ENCODE results near the gene LEKR1.
A peak's percentile ranks its signal among the peaks of the same experiment; 100 is the strongest.

The LEKR1 gene

GRCh38 chr3:157058392-157059071 lies 232.4 kb downstream of the LEKR1 start:
- DNase-seq, result no peak

GRCh38 chr3:157059181-157059580 lies 233.0 kb downstream of the LEKR1 start:
- DNase-seq, result no peak

GRCh38 chr3:157059661-157060060 lies 233.5 kb downstream of the LEKR1 start:
- no peak for DNase-seq

- no peak for DNase-seq
These were observed 235.1 kb downstream of the LEKR1 start for GRCh38 chr3:157061265-157061664.

- DNase-seq, result no peak
These were observed 237.3 kb downstream of the LEKR1 start for GRCh38 chr3:157063469-157063868.

GRCh38 chr3:157063926-157064325 lies 237.8 kb downstream of the LEKR1 start:
- peak in 13 of 56 donors; percentile 9 to 53 (median 40) for DNase-seq

GRCh38 chr3:157064402-157064801 lies 238.2 kb downstream of the LEKR1 start:
- DNase-seq, result peak in 3 of 56 donors; percentile 8 to 58 (median 25)

- DNase-seq, result no peak
These were observed 239.0 kb downstream of the LEKR1 start for GRCh38 chr3:157065201-157065600.

- DNase-seq, result peak in 23 of 56 donors; percentile 8 to 76 (median 43)
These were observed 240.4 kb downstream of the LEKR1 start for GRCh38 chr3:157066335-157067098.

- no peak for DNase-seq
These were observed 241.0 kb downstream of the LEKR1 start for GRCh38 chr3:157067114-157067513.

GRCh38 chr3:157069406-157069805 lies 243.3 kb downstream of the LEKR1 start:
- no peak for DNase-seq

GRCh38 chr3:157069846-157070677 lies 243.9 kb downstream of the LEKR1 start:
- DNase-seq, result no peak

- no peak for DNase-seq
These were observed 244.5 kb downstream of the LEKR1 start for GRCh38 chr3:157070678-157070999.

GRCh38 chr3:157071744-157072525 lies 245.8 kb downstream of the LEKR1 start:
- DNase-seq, result no peak

GRCh38 chr3:157073810-157074209 lies 247.7 kb downstream of the LEKR1 start:
- DNase-seq, result no peak

- no peak for DNase-seq
These were observed 248.3 kb downstream of the LEKR1 start for GRCh38 chr3:157074490-157074889.

- no peak for DNase-seq
These were observed 248.8 kb downstream of the LEKR1 start for GRCh38 chr3:157074981-157075380.

- peak in 20 of 56 donors; percentile 9 to 61 (median 24) for DNase-seq
These were observed 249.7 kb downstream of the LEKR1 start for GRCh38 chr3:157075693-157076420.

- peak in 16 of 56 donors; percentile 11 to 51 (median 22) for DNase-seq
These were observed 251.4 kb downstream of the LEKR1 start for GRCh38 chr3:157077565-157077991.

GRCh38 chr3:157078131-157078810 lies 252.1 kb downstream of the LEKR1 start:
- no peak for DNase-seq

Data from amygdala (tissue), 56 donors.